Fibroblast of the aortic adventitia (primary cell): ENCODE data around the gene CDPF1. TPM values are rescaled to one million over a fixed set of nuclear protein-coding genes. Genes with fewer than 3 reads are reported as not detected.

Experiments
- DNase-seq: peaks from one replicate; pipeline ENCODE4 v3.0.0-alpha.2; 2010; ENCODE audit warnings: low read depth
- H3K4me3 ChIP-seq: 2 replicates; pipeline ENCODE4 v1.5.1; 2011; ENCODE audit warnings: low read depth, mild to moderate bottlenecking, control low read depth, low read length, moderate library complexity
- total RNA-seq: library from RNA; depleted of rRNA; stranded (reverse); fragments of >200 nt; gene quantifications from 2 replicates; pipeline ENCODE4 v1.2.3, GENCODE V29; 2012; ENCODE audit warnings: low replicate concordance
- TF ChIP-seq, protein P1 (sequence below): IDR thresholded peaks from 2 replicates; pipeline ENCODE4 v1.5.1; 2011; ENCODE audit warnings: mild to moderate bottlenecking, low read length, control low read depth, inconsistent platforms; ENCODE audit not compliant: insufficient read depth

The CDPF1 gene
- total RNA-seq, 1 donor = 7.7 TPM

- H3K4me3 ChIP-seq = no peak overlapping the region
- no peak for DNase-seq
- TF ChIP-seq, protein P1, sequence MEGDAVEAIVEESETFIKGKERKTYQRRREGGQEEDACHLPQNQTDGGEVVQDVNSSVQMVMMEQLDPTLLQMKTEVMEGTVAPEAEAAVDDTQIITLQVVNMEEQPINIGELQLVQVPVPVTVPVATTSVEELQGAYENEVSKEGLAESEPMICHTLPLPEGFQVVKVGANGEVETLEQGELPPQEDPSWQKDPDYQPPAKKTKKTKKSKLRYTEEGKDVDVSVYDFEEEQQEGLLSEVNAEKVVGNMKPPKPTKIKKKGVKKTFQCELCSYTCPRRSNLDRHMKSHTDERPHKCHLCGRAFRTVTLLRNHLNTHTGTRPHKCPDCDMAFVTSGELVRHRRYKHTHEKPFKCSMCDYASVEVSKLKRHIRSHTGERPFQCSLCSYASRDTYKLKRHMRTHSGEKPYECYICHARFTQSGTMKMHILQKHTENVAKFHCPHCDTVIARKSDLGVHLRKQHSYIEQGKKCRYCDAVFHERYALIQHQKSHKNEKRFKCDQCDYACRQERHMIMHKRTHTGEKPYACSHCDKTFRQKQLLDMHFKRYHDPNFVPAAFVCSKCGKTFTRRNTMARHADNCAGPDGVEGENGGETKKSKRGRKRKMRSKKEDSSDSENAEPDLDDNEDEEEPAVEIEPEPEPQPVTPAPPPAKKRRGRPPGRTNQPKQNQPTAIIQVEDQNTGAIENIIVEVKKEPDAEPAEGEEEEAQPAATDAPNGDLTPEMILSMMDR = no peak
These were observed 31.0 kb upstream of the CDPF1 start for GRCh38 chr22:46280999-46281623.

DNA sequence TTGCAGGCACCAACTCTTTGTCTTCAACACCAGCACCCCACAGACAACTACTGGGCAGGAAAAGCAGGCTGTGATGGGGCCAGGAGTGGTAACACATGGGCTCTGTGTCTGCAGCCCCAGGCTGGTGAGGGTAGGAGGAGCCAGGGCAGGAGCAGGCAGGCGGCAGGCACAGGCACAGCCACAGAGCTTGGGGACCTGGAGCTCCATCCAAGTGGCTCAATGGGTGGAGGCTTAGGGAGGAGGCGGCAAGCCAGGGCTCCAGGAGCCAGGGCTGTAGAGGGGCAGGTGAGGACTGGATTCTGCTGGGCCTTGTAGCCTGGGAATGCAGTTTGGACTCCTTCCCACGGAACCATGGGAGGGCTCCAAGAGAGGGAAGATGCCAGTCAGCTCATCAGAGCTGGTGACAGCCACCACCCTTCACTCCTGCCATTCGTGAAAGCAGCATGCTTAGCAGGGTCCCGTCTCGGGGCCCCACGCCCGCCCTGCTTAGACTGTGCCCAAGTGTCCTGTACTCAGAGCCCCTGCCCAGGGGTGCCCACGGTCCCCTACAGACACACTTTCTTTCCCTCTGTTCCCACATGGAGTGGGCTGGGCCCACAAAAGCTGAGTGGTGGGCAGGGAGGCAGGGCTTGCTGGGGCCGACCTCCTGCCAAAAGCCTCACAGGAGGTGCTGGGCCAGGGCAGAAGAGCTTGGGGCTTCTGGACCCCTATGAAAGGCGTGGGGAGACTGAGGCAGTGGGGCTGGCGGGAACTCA is 30.1 kb upstream of the CDPF1 start:
- no peak overlapping the region for H3K4me3 ChIP-seq
- no peak for DNase-seq
- TF ChIP-seq, protein P1 = no peak

DNA sequence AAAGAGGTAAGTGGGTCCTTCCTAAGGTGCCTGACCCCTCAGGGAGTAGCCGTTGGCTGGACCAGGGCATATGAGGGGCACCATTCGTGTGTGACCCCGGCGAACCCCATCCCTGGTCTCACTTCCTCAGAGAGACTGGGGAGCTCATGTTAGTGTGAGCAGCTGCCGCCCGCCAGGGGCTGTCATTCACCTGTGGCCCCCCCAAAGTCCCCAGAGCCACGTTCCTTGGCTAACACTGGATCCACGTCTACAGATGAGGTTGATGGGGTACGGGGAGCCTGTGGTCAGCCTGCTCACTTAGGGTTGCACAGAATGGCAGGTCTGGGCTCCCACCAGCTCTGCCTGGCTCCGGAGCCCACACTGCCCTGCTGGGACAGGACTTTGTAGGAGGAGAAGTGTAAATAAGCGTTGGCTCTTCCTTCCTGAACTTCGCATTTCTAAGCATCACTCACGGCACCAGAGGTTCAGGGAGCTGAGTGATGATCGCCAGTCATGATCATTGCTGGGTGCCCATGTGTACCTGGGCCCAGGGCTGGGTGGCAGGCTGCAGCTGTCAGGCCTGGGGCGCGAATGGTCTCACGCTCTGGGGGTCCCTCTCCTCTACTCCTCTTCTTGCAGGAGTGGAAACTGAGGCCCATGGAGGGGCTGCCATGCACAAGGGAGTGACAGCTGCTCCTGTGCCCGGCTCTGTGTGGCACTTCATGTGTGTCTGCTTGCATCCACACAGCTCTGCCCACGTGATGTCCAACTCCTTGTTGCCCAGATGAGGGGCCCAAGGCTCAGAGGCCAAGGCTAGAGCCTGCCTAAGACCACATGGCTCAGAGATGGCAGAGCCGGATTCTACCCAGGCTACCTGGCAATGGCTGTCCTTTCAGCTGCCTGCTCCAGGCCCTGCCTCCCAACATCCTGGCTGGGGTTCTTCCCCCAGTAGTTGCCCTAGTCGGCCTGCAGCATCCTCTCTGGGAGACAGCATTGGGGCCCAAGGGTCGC is 28.9 kb upstream of the CDPF1 start:
- DNase-seq = no peak
- TF ChIP-seq, protein P1 = no peak
- H3K4me3 ChIP-seq = no peak overlapping the region

DNA sequence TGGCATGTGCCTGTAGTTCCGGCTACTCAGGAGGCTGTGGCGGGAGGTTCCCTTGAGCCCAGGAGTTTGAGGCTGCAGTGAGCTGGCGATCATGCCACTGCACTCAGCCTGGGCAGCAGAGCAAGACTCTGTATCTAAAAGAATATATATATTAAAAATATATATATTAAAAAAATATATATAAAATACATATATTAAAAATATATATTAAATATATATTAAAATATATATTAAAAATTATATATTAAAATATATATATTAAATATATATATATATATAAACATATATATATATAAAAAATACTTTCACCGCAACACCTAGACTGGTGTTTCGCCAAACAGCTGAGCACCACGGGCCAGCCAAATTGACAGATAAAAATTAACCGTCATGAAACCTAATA is 26.5 kb upstream of the CDPF1 start:
- DNase-seq = no peak
- H3K4me3 ChIP-seq = no peak overlapping the region
- TF ChIP-seq, protein P1 = no peak

DNA sequence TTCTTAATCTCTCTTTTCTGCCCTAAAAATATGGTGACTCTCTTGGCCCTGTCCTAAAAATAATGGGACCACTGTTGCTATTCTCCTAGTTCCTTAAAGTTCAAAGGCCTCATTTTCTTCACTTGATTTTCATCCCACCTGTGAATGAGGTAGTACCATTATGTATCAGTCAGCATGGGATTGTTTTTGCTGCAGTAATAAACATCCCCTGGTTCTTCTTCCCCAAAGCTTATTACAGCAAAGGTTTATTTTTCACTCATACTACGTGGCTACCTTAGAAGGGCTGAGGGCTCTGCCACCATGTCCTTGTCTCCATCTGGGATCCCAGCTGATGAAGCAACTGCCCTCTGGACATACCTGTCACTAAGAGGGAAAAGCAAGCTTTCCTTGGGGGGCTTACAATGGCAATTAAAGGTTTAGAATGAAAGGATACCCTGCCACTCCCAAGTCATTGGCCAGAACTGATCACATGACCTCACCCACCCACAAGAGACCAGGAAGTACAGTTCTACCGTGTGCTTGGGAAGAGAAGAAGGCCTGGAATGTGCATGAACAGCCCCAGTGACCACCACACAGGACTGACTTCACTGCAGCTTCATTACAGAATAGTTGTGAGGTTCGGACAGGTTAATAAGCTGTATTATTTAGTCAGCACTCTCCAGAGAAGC is 25.5 kb upstream of the CDPF1 start:
- no peak overlapping the region for H3K4me3 ChIP-seq
- TF ChIP-seq, protein P1 = no peak
- no peak for DNase-seq

GRCh38 chr22:46274381-46274780 is 24.3 kb upstream of the CDPF1 start:
- H3K4me3 ChIP-seq = no peak overlapping the region
- DNase-seq = no peak
- TF ChIP-seq, protein P1 = no peak
